ENCODE data around the gene RAD54L2. TPM values are rescaled to one million over a fixed set of nuclear protein-coding genes. Genes with fewer than 3 reads are reported as not detected.

RAD54L2 gene
- total RNA-seq, 4 donors from 2014 or later, result 8.1 to 18.7 (median 13.4) TPM

DNA sequence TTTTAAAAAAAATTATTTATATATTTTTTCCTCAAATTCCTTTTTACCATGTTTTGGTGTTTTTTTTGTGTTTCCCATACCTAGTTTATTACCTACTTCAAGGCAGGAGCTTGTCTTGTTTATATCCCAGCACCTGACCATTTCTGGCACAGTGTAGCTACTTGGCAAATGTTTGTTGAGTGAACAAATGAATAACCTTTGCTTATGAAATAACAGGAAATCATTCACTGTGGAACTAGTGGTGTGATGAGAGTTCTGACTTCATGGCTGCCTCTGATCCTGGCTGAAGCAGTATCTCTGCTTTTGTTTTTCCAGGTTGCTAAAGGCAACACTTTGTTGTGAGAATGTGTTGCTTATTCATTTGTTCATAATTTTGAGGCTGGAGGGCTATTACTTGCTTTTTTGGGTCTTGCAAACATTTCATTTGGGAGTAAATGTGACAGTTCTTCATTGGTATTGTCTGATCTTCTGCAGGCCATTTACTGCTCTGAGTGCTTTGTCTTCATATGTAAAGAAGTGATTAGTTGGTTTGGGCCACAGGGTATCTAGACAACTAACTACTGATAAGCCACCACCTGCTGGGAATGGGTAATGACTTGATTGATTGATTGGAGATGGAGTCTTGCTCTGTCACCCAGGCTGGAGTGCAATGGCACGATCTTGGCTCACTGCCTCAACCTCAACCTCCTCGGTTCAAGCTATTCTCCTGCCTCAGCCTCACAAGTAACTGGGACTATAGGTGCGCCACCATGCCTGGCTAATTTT, 5.7 kb downstream of the RAD54L2 start:
- Histone ChIP-seq H3K9me3 (no peaks in the 10 kb centered on the region), H3K4me1 (peaks cover 0 to 24% (median 10%) of the 10 kb centered on the region in 3 donors), H3K27me3 (no peaks in the 10 kb centered on the region), H3K27ac (no peak overlapping the region), H3K36me3 (peaks cover 0 to 78% (median 6%) of the 10 kb centered on the region in 3 donors), H3K4me3 (no peak overlapping the region)
- no peak for DNase-seq
- intact Hi-C loops (cut with DNase I), result no loop called here
- 83% methylated on average over 3 of the region's 3 CpGs for WGBS, 2 donors
- TF ChIP-seq POLR2A (IDR thresholded peaks at IDR 0.05), result no peak
- TF ChIP-seq, protein P1, sequence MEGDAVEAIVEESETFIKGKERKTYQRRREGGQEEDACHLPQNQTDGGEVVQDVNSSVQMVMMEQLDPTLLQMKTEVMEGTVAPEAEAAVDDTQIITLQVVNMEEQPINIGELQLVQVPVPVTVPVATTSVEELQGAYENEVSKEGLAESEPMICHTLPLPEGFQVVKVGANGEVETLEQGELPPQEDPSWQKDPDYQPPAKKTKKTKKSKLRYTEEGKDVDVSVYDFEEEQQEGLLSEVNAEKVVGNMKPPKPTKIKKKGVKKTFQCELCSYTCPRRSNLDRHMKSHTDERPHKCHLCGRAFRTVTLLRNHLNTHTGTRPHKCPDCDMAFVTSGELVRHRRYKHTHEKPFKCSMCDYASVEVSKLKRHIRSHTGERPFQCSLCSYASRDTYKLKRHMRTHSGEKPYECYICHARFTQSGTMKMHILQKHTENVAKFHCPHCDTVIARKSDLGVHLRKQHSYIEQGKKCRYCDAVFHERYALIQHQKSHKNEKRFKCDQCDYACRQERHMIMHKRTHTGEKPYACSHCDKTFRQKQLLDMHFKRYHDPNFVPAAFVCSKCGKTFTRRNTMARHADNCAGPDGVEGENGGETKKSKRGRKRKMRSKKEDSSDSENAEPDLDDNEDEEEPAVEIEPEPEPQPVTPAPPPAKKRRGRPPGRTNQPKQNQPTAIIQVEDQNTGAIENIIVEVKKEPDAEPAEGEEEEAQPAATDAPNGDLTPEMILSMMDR (IDR thresholded peaks at IDR 0.05), result no peak

GRCh38 chr3:51547274-51547673, 8.8 kb downstream of the RAD54L2 start:
- Histone ChIP-seq H3K27me3 (no peaks in the 10 kb centered on the region), H3K27ac (no peak overlapping the region), H3K9me3 (no peaks in the 10 kb centered on the region), H3K36me3 (peaks cover 0 to 99% (median 6%) of the 10 kb centered on the region in 3 donors), H3K4me1 (no peaks in the 10 kb centered on the region), H3K4me3 (no peak overlapping the region)
- intact Hi-C loops (cut with DNase I), result no loop called here
- 92 to 93% methylated on average over 6 of the region's 6 CpGs for WGBS, 2 donors
- no peak for DNase-seq
- TF ChIP-seq POLR2A (IDR thresholded peaks at IDR 0.05), result no peak
- TF ChIP-seq, protein P1 (IDR thresholded peaks at IDR 0.05), result no peak

GRCh38 chr3:51549311-51549710, 10.8 kb downstream of the RAD54L2 start:
- Histone ChIP-seq H3K9me3 (no peaks in the 10 kb centered on the region), H3K27me3 (no peaks in the 10 kb centered on the region), H3K36me3 (peaks cover 0 to 99% (median 6%) of the 10 kb centered on the region in 3 donors), H3K27ac (no peak overlapping the region), H3K4me1 (no peaks in the 10 kb centered on the region), H3K4me3 (no peak overlapping the region)
- intact Hi-C loops (cut with DNase I), result no loop called here
- 77 to 79% methylated on average over 9 to 10 of the region's 10 CpGs for WGBS, 2 donors
- no peak for TF ChIP-seq POLR2A (IDR thresholded peaks at IDR 0.05)
- TF ChIP-seq, protein P1 (IDR thresholded peaks at IDR 0.05), result no peak
- DNase-seq, result no peak

DNA sequence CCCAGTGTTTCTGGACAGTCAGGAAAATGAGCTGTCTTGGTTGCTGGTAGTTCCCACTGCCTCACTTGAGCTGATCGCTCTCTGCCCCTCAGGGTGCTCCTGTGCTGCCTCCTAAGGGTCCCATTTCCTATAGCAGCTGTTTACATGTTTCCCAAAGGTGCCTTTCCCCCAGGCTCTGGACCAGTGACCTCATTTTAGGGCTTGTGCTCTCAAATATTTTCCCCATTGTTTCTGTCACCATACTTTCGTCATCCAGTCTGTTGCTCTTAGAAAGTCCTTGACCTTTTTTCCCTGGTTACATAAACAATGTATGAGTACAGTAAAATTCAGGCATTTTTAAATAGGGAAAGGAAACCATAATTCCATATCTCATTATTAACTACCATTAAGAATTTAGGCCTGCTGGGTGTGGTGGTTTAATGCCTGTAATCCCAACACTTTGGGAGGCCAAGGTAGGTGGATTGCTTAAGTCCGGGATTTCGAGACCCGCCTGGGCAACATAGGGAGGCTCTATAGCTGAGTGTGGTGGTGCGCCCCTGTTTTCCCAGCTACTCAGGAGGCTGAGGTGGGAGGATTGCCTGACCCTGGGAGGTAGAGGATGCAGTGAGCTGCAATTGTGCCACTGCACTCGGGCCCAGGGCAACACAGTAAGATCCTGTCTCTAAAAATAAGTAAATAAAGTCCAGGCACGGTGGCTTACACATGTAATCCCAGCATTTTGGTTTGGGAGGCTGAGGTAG, 11.7 kb downstream of the RAD54L2 start:
- TF ChIP-seq, protein P1 (IDR thresholded peaks at IDR 0.05), result no peak
- no peak for TF ChIP-seq POLR2A (IDR thresholded peaks at IDR 0.05)
- WGBS, 2 donors, result 86 to 89% methylated on average over 8 of the region's 8 CpGs

GRCh38 chr3:51557993-51558392, 19.5 kb downstream of the RAD54L2 start:
- WGBS, 2 donors, result 93 to 97% methylated on average over 5 of the region's 5 CpGs
- Histone ChIP-seq H3K4me3 (no peak overlapping the region), H3K36me3 (peaks cover 0 to 59% (median 0%) of the 10 kb centered on the region in 3 donors), H3K27me3 (no peaks in the 10 kb centered on the region), H3K27ac (no peak overlapping the region), H3K4me1 (peaks cover 0 to 12% (median 0%) of the 10 kb centered on the region in 3 donors), H3K9me3 (no peaks in the 10 kb centered on the region)
- intact Hi-C loops (cut with DNase I), result no loop called here
- TF ChIP-seq, protein P1 (IDR thresholded peaks at IDR 0.05), result no peak
- TF ChIP-seq POLR2A (IDR thresholded peaks at IDR 0.05), result no peak
- no peak for DNase-seq

More for the DNA sequence above, 11.7 kb downstream of the RAD54L2 start:
- H3K4me1 ChIP-seq, result no peaks in the 10 kb centered on the region
- H3K9me3 ChIP-seq, result no peaks in the 10 kb centered on the region
- intact Hi-C loops (cut with DNase I), result no loop called here
- DNase-seq, result no peak
- no peak overlapping the region for H3K27ac ChIP-seq
- no peaks in the 10 kb centered on the region for H3K27me3 ChIP-seq
- H3K4me3 ChIP-seq, result no peak overlapping the region
- H3K36me3 ChIP-seq, result peaks cover 0 to 99% (median 0%) of the 10 kb centered on the region in 3 donors
